ENCODE data around the gene TIMM10B. TPM values are rescaled to one million over a fixed set of nuclear protein-coding genes. Genes with fewer than 3 reads are reported as not detected.

The TIMM10B gene
- total and polyA plus RNA-seq, 2 experiments from 2014 or later: 33.7 to 46.2 TPM

GRCh38 chr11:6486256-6486655 is 5.0 kb downstream of the TIMM10B start:
- no peak for TF ChIP-seq CTCF (IDR thresholded peaks at IDR 0.05; ENCODE audit: low read depth, low read length)
- Histone ChIP-seq H3K9me3 (ENCODE audit: low read depth) (no peaks in the 10 kb centered on the region), H3K4me3 (no peak overlapping the region), H3K27ac (no peak overlapping the region), H3K4me1 (ENCODE audit: low read depth) (peaks cover 8% of the 10 kb centered on the region), H3K27me3 (no peaks in the 10 kb centered on the region), H3K36me3 (peaks cover 29% of the 10 kb centered on the region)
- no peak for DNase-seq (ENCODE audit: low read depth in 1 of 2, low spot score in 1 of 2)

- Histone ChIP-seq H3K9me3 (ENCODE audit: low read depth) (no peaks in the 10 kb centered on the region), H3K36me3 (peaks cover 29% of the 10 kb centered on the region), H3K4me3 (no peak overlapping the region), H3K27ac (no peak overlapping the region), H3K4me1 (ENCODE audit: low read depth) (peaks cover 8% of the 10 kb centered on the region), H3K27me3 (no peaks in the 10 kb centered on the region)
- TF ChIP-seq CTCF (IDR thresholded peaks at IDR 0.05; ENCODE audit: low read depth, low read length): no peak
- no peak for DNase-seq (ENCODE audit: low read depth in 1 of 2, low spot score in 1 of 2)
These were observed 5.6 kb downstream of the TIMM10B start for GRCh38 chr11:6486938-6487337.

GRCh38 chr11:6488342-6488741 is 7.0 kb downstream of the TIMM10B start:
- Histone ChIP-seq H3K4me1 (ENCODE audit: low read depth) (no peaks in the 10 kb centered on the region), H3K9me3 (ENCODE audit: low read depth) (no peaks in the 10 kb centered on the region), H3K4me3 (no peak overlapping the region), H3K36me3 (peaks cover 26% of the 10 kb centered on the region), H3K27ac (no peak overlapping the region), H3K27me3 (no peaks in the 10 kb centered on the region)
- no peak for TF ChIP-seq CTCF (IDR thresholded peaks at IDR 0.05; ENCODE audit: low read depth, low read length)
- DNase-seq (ENCODE audit: low read depth in 1 of 2, low spot score in 1 of 2): no peak

- no peak for DNase-seq (ENCODE audit: low read depth in 1 of 2, low spot score in 1 of 2)
- no peak for TF ChIP-seq CTCF (IDR thresholded peaks at IDR 0.05; ENCODE audit: low read depth, low read length)
- H3K27ac ChIP-seq: no peak overlapping the region
- H3K27me3 ChIP-seq: no peaks in the 10 kb centered on the region
- no peaks in the 10 kb centered on the region for H3K9me3 ChIP-seq (ENCODE audit: low read depth)
- peaks cover 26% of the 10 kb centered on the region for H3K36me3 ChIP-seq
- no peaks in the 10 kb centered on the region for H3K4me1 ChIP-seq (ENCODE audit: low read depth)
- no peak overlapping the region for H3K4me3 ChIP-seq
These were observed 7.5 kb downstream of the TIMM10B start for GRCh38 chr11:6488821-6489220.

GRCh38 chr11:6489306-6489705 is 8.0 kb downstream of the TIMM10B start:
- Histone ChIP-seq H3K27me3 (no peaks in the 10 kb centered on the region), H3K4me3 (no peak overlapping the region), H3K27ac (no peak overlapping the region), H3K36me3 (peaks cover 26% of the 10 kb centered on the region), H3K4me1 (ENCODE audit: low read depth) (no peaks in the 10 kb centered on the region), H3K9me3 (ENCODE audit: low read depth) (no peaks in the 10 kb centered on the region)
- no peak for TF ChIP-seq CTCF (IDR thresholded peaks at IDR 0.05; ENCODE audit: low read depth, low read length)
- no peak for DNase-seq (ENCODE audit: low read depth in 1 of 2, low spot score in 1 of 2)
